ENCODE results near the gene INTS3.
"Not testable (repeated sequence)": the region's sequence is repeated elsewhere in the genome, so short reads cannot be mapped to it uniquely, and the experiment has no call there.

The INTS3 gene

DNA sequence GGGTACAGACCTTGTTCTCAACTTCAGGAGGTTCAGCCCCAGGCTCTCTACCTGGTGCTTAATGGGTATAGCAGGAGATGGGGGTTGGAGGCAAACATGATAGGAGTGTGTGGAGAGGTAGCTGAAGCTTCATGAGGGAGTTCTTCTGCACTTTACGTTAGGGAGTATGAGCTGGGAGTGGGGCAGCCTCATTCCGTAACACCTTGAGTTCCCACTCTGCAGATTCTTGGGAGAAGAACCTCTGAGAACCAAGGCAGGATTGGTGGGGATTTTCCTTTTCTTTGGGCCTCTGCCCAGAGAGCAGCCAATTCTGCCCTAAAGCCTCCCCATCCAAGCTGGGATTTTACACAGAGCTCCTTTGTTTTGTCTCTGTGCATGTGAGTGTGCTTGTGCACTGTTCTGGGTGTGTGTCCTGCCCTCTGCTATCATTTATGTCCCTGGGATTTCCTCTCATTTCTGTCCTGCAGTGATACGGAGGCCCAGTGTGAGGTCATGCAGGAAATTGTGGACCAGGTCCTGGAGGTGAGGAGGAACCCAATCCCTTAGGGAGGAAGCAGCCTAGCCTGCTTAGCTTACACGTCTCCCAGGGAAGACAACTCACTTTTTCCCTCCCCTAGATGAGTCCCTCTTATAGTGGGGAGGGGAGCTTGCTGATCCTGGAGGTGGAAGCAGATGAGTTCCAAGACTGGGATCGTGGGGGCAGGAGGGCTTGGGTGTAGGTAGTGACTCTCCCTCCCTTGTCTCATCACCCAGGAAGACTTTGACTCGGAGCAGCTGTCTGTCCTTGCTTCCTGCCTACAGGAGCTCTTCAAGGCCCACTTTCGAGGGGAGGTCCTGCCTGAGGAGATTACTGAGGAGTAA, 35.7 kb downstream of the INTS3 start:
- no peak for DNase-seq (ENCODE audit: low read depth)

DNA sequence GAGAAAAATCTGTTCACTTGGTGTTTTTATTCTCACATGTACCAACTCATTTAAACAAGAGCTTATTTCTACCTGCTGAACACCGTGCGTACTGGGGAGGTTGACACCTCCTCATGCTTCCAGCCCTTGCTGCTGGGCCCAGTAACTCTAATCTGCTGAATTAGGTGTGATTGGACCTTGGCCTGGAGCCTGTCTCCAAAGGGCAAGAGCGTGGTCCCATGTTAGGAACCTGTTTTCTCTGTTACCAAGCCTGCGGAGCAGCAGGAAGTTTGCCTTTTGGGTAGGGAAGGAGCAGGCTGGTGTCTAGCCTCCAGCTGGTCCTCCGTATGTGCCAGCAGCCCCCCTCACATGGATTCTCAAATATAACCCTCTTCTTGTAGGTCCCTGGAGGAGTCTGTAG, 36.5 kb downstream of the INTS3 start:
- DNase-seq (ENCODE audit: low read depth) = no peak

DNA sequence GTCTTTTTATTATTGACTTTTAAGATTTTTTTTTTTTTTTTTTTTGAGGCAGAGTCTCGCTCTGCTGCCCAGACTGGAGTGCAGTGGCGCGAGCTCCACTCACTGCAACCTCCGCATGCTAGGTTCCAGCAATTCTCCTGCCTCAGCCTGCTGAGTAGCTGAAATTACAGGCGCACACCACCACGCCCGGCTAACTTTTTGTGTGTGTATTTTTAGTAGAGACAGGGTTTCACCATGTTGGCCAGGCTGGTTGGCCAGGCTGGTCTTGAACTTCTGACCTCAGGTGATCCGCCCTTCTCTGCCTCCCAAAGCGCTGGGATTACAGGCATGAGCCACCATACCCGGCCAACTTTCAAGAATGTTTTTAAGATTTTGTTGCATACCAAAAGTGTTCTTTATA, 38.8 kb downstream of the INTS3 start:
- DNase-seq (ENCODE audit: low read depth) = not testable (repeated sequence)

GRCh38 chr1:153767519-153767918, 39.7 kb downstream of the INTS3 start:
- DNase-seq (ENCODE audit: low read depth) = no peak

GRCh38 chr1:153768316-153769181, 40.7 kb downstream of the INTS3 start:
- DNase-seq (ENCODE audit: low read depth) = no peak

GRCh38 chr1:153769221-153769620, 41.4 kb downstream of the INTS3 start:
- no peak for DNase-seq (ENCODE audit: low read depth)

- DNase-seq (ENCODE audit: low read depth) = no peak
Observed at GRCh38 chr1:153770797-153771196, 42.9 kb downstream of the INTS3 start.

- DNase-seq (ENCODE audit: low read depth) = no peak
Observed at GRCh38 chr1:153771261-153771660, 43.4 kb downstream of the INTS3 start.

DNA sequence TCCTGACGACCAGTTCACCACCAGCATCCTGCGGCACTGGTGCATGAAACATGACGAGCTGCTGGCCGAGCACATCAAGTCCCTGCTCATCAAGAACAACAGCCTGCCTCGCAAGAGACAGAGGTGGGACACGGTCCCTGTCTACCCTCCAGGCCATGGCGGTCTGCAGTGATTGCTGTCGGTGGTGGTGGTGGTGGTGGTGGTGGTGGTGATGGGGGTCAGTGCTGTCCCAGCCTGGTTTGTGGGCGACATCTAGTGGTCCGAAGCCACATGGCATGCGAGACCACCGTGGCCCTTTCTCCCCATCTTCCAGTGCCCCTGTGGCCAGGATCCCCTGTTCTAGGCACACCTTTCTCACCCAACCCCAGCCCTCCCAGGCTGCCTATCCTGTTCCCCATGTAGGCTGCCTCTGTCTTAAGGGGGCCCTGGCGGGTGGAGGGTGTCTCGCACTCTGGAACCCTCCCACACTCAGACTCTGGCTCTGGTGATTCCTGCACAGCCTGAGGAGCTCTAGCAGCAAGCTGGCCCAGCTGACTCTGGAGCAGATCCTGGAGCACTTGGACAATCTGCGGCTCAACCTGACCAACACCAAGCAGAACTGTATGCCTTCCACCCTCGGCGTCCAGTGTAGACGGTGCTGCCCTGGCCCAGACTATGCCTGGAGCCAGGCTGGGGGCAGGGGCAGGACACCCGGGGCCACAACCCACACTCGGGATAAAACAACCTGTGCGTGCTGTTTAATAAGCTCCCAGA, 44.2 kb downstream of the INTS3 start:
- DNase-seq (ENCODE audit: low read depth) = no peak

DNA sequence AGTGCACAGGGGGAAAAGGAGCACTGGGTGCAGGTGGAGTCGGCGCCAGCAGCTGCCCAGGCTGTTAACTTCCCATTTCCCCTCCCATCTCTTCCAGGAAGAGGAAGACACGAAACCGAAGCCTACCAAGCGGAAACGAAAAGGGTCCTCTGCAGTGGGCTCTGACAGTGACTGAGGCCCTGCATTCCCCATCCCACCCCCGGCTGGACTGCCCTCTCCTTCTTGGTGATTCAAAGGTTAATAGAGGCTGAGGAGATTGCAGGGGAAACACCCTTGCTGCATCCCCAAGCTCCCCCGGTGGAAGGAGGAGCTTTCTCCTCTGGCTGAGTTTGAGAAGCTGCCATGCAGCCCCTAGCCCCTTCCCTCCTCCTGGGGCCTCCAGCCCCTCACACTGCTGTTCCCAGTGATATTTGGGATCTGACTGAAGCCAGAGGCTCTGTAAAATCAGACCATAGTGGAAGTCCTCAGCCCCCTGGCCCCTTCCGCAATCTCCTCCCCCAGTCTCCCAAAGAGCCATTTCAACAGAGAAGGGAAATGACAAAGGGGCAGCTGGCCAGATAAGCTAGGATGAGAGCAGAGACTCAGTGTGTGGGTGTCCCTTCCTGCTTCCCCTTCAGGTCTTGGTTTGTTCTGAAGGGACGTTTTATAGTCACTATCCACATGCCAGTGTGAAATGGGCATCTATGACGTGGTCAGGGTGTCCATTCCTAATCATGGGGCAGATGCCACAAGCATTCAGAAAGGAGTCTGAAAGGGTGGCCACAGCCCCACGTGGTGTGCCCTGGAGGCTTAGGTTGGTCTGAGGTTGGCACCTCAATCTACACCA, 45.5 kb downstream of the INTS3 start:
- no peak for DNase-seq (ENCODE audit: low read depth)

DNA sequence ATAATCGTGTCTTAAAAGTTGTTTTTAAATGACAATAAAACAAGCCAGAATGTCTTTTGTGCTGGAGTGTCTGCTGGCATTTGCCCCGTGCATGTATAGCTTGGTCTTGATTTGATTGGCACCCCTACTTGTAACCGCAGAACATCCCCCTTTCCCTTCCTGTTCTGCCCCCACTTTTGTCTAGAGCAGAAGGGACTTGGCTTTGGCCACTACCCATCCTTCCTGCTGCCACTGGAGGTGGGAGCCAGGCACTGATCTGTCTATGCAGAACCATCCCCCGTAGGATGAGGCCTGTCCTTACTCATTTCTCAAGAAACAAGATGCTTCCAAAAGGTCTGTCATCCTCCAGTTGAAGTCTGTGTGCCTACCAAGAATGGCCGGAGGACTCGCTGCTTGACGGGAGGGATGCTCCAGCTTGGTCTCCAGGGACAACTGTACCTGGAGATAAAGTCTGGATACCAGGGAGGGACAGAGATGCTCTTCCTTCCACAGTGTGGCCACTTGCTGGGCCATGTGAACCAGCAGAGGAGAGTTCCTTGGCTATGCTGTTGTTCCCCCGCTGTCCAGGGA, 46.3 kb downstream of the INTS3 start:
- DNase-seq (ENCODE audit: low read depth) = no peak

GRCh38 chr1:153774780-153775457, 47.1 kb downstream of the INTS3 start, which contains the start of gene SLC27A3:
Gene SLC27A3, plus strand, starts transcription at chr1:153775407. Its CDS starts 91 bp downstream, at chr1:153775498.
- no peak for DNase-seq (ENCODE audit: low read depth)

DNA sequence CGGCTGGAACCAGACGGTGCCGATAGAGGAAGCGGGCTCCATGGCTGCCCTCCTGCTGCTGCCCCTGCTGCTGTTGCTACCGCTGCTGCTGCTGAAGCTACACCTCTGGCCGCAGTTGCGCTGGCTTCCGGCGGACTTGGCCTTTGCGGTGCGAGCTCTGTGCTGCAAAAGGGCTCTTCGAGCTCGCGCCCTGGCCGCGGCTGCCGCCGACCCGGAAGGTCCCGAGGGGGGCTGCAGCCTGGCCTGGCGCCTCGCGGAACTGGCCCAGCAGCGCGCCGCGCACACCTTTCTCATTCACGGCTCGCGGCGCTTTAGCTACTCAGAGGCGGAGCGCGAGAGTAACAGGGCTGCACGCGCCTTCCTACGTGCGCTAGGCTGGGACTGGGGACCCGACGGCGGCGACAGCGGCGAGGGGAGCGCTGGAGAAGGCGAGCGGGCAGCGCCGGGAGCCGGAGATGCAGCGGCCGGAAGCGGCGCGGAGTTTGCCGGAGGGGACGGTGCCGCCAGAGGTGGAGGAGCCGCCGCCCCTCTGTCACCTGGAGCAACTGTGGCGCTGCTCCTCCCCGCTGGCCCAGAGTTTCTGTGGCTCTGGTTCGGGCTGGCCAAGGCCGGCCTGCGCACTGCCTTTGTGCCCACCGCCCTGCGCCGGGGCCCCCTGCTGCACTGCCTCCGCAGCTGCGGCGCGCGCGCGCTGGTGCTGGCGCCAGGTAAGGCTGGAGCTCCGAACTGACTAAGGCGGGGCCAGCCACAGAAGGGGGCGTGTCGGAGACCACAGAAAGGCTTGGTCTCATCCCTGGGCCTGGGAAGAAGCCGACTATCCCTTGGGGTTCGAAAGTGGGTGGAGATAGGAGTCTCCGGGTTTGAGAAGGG, 47.8 kb downstream of the INTS3 start:
- DNase-seq (ENCODE audit: low read depth) = peak; percentile 42

GRCh38 chr1:153776352-153776751, 48.5 kb downstream of the INTS3 start:
- DNase-seq (ENCODE audit: low read depth) = no peak

GRCh38 chr1:153776845-153777370, 49.1 kb downstream of the INTS3 start:
- DNase-seq (ENCODE audit: low read depth) = no peak

DNA sequence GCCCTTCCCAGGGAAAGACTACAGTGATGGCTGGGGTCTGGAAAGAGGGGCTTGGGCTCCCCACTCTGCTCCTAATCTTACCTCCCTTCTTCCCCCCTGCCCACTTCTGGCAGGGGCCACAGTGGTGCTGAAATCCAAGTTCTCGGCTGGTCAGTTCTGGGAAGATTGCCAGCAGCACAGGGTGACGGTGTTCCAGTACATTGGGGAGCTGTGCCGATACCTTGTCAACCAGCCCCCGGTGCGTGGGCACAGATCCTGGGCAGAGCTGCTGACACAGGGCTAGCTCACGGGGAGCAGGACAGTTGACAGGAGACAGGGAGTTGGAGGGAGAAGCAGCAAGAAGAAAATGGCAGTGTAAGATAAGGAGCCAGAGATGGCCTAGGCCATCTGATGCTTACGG, 49.8 kb downstream of the INTS3 start:
- DNase-seq (ENCODE audit: low read depth) = no peak

DNA sequence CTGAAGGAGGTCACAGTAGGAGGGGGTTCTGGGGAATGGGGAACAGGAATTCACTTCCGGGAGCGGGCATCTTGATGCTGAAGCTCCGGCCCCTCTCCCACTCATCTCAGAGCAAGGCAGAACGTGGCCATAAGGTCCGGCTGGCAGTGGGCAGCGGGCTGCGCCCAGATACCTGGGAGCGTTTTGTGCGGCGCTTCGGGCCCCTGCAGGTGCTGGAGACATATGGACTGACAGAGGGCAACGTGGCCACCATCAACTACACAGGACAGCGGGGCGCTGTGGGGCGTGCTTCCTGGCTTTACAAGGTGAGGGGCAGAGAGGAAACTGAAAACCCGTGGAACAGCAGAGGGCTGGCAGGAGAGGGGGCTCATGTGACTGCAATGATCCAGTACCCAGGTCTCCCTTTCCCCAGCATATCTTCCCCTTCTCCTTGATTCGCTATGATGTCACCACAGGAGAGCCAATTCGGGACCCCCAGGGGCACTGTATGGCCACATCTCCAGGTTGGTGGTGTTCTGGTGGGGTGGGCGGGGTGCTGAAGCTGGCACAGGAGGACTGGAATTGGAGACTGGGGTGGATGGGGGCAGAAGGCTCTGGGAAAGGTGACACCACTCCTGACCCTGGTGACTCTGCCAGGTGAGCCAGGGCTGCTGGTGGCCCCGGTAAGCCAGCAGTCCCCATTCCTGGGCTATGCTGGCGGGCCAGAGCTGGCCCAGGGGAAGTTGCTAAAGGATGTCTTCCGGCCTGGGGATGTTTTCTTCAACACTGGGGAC, 50.4 kb downstream of the INTS3 start:
- DNase-seq (ENCODE audit: low read depth) = no peak

- DNase-seq (ENCODE audit: low read depth) = no peak
Observed at GRCh38 chr1:153778824-153779519, 51.1 kb downstream of the INTS3 start.
